ENCODE data around the gene OR10G4.
"Not testable (repeated sequence)": the region's sequence is repeated elsewhere in the genome, so short reads cannot be mapped to it uniquely, and the experiment has no call there.

OR10G4 gene, protein sequence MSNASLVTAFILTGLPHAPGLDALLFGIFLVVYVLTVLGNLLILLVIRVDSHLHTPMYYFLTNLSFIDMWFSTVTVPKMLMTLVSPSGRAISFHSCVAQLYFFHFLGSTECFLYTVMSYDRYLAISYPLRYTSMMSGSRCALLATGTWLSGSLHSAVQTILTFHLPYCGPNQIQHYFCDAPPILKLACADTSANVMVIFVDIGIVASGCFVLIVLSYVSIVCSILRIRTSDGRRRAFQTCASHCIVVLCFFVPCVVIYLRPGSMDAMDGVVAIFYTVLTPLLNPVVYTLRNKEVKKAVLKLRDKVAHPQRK

DNA sequence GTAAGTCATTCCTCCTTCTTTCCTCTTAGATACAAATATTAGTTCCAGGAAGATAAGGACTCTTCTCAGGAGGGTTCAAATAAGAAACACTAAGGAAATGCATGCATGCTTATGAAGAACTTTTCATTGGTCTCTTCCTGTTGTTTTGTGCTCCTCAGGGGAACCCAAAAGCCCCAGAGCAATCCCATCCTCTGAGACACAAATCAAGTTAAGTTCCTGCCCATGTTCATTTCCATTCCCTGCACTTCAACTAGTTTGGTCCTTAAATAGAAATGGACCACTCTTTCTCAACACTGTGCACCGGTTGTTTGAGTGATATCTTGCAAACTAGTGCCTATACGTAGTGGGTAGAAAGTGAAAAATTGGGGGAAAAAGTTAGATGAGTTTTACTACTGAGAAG is at the start of gene OR10G4:
Gene OR10G4, plus strand, starts transcription at position 301 of the 400 bp plus-strand sequence. CDS start 2,578 bp downstream, outside the sequence.
- no peak for DNase-seq

DNA sequence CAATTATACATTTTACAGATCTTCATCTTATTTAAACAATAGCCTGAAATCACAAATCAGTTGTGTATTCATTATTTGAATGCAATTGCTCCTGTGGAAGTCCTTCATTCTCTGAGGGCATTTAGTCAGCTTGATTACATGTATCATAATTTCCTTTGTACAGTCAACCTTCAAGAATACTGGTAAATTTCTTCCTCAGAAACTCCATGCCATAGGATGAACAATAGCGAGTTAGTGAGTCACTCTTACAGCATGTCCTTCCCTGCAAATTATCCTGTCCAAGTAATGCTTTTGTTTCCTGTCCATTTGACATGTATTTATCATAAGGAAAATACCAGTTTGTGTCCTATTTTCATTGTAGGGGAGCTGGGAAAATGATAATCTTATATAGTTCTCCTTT is 39.0 kb upstream of the OR10G4 start:
- no peak for DNase-seq

DNA sequence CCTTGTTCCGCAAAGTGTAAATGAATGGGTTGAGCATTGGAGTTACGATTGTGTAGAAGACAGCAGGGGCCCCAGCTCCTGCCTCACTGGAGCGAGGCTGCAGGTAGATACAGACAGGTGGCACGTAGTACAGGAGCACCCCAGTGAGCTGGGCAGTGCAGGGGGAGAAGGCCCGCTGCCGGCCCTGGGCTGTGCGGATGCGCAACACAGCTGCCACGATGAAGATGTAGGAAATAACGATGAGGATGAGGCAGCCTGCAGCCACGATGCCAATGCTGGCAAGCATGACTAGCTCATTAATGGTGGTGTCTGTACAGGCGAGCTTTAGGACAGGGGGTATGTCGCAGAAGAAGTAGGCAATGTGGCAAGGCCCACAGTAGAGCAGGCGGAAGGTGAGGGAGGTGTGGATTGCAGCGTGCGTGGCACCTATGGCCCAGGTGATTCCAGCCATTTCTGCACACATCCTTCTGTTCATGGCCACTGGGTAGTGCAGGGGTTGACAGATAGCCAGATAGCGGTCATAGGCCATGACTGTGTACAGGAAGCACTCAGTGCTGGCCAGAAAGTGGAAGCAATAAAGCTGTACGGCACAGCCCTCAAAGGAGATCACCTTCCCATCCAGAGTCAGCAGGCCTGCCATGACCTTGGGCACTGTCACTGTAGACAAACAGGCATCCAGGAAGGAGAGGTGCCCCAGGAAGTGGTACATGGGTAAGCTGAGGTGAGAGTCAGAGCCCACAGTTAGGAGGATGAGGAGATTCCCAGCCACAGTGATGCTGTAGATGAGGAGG is 35.8 kb upstream of the OR10G4 start:
- no peak for DNase-seq

DNA sequence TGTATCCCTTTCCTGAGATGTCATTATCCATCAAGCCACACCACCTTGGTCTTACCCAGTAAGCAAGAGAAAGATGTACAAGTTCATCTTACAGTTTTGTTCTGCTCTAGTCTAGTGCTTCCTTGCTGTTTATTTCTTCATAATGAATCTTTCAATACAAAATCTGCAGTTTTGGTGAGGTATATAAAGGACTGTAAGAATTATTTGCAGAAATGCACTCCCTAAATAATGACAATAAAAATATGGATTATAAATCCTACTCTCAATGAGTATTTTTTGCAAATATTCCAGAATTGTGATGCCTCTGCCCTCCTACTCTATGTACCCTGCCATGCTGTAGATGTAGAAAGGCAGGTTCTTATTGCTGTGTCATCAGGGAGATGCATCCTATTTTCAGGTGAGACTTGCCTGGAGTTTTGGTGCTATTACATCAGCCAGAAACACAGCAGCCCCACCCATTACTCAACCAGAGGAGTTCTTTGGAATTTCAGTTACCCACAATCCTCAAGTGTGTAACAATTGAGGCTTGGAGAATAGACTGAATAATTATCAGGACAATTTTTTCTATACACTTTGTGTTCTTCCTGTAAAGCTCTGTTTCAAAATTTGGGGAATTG is 35.0 kb upstream of the OR10G4 start, which contains the start of gene OR10S1:
Gene OR10S1, minus strand, starts transcription at position 51 of the 617 bp plus-strand sequence. CDS start 117 bp downstream, outside the sequence.
- DNase-seq: no peak

DNA sequence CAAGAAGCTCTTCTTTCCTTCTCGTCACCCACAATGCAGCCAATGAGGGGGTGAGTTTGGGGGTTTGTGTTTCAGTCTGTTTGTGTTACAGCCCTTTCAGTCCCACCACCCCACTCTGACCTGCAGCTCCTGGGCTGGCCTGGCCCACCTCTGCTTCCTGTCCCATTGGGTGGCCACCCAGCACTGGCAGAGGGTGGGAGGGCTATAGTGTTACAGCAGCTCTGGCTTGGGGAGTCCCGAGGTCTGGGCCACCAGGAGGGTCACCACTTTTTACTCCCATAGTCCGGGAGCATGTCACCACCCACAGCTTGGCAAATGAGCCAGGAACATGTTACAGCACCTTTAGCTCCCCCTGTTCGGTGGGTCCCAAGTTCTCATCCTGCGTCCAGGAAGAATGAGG is 33.5 kb upstream of the OR10G4 start:
- no peak for DNase-seq

DNA sequence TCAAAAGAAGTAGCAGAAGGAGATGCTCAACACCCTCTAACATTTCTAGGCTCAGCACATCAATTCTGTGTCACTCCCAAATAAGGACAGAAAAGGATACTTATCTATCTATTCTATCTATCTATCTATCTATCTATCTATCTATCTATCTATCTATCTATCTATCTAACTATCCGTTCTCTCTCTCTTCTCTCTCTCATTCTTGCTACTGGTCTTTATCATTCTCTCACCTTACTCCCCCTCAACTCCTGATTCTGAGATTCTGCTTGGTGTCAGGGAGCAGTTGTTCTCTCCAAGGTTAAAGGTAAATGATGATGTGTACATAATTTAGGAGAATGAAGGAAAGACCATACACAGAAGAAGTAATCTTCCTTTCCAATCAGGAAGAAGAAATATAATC is 17.7 kb upstream of the OR10G4 start, which contains the start of gene OR10G6:
Gene OR10G6, minus strand, starts transcription at position 43 of the 400 bp plus-strand sequence. Its CDS starts 0 bp downstream, at position 43.
- no peak for DNase-seq

DNA sequence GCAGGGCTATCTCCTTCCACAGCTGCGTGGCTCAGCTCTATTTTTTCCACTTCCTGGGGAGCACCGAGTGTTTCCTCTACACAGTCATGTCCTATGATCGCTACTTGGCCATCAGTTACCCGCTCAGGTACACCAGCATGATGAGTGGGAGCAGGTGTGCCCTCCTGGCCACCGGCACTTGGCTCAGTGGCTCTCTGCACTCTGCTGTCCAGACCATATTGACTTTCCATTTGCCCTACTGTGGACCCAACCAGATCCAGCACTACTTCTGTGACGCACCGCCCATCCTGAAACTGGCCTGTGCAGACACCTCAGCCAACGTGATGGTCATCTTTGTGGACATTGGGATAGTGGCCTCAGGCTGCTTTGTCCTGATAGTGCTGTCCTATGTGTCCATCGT is 3.0 kb downstream of the OR10G4 start:
- DNase-seq: not testable (repeated sequence)

DNA sequence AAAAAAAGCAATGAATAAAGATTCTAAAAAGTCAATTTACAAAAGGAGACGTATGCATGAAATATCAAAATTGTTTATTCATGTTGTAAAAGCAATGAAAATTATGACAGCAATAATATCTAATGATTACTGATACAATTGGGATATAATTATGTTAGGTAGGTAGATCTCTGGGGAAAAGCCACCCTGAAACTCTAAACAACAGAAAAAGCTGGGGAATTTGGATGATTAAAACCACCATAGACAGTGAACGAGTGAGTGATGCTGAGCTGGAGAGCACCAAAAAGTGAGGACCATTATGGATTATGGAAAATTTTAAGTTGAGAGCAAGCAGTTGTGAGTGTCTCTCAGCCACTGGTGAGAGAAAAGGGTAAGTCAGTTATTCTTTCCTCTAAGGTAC is 13.7 kb downstream of the OR10G4 start, which contains the start of gene OR10G8:
Gene OR10G8, plus strand, starts transcription at position 301 of the 400 bp plus-strand sequence. CDS start 2,825 bp downstream, outside the sequence.
- DNase-seq: no peak

DNA sequence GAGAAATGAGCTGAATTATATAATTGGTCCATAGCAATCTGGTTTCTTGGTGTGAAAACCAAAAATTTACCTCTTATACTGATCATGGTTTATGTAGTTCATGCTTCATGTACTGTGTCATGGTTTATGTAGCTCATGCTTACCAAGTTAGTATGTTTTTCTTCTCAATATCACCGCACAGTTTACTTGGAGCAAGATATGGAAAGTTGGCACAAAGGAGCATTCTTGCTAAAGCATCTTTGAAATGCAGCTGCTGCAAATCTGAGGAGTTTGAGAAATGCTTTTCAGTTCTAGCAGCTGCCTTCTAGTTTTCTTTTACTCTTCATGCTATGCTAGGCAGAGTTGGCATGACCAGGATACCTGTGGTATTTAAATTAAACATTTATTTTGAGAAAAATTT is 23.9 kb downstream of the OR10G4 start:
- DNase-seq: no peak

DNA sequence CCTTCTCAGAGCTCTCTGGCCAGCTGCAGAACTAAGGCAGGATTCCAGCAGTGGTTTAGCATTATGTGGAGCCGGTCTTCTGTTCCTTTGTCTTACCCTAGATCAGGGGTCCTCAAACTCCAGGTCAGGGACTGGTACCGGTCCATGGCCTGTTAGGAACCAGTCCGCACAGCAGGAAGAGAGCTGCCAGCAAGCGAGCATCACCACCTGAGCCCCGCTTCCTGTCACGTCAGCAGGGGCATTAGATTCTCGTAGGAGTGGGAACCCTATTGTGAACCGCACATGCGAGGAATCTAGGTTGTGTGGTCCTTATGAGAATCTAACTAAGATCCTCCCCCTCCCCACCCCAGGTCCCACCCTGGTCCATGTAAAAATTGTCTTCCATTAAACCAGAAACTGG is 26.8 kb downstream of the OR10G4 start:
- DNase-seq: no peak

DNA sequence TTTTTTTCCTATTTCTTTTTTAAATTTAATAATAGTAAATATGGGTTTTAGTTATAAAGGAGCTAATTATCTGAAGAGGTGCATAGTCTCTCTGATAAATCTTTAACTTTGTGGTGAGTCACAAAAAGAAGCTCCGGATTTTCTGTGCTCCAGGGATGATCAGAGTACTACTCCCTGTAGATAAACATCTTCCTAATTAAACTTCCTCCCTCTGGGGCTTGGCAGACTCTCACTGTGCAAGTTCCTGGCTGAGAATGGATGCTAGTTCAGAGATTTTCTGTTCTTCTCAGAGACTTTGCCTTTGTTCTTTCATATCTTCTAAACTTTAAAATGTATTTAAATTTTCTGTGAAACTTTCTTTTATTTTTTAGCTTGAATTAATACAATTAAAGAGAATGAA is 28.5 kb downstream of the OR10G4 start, which contains the start of gene OR10G7:
Gene OR10G7, minus strand, starts transcription at position 72 of the 400 bp plus-strand sequence. CDS start 2,324 bp downstream, outside the sequence.
- DNase-seq: no peak

DNA sequence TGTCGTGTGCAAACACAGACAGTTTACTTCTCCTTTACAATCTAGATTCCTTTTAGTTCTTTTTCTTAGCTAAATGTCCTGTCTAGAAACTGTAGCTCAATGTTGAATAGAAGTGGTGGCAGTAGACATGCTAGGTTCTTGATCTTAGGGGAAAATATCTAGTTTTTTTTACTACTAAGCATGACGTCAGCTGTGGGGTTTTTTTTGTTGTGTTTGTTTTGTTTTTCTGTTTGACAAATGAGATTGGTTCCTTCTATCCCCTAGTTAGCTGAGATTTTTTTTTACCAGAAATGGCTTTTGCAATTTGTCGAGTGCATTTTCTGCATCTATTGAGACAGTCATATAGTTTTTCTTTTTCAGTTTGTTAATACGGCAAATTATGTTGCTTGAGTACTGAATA is 30.6 kb downstream of the OR10G4 start:
- no peak for DNase-seq

DNA sequence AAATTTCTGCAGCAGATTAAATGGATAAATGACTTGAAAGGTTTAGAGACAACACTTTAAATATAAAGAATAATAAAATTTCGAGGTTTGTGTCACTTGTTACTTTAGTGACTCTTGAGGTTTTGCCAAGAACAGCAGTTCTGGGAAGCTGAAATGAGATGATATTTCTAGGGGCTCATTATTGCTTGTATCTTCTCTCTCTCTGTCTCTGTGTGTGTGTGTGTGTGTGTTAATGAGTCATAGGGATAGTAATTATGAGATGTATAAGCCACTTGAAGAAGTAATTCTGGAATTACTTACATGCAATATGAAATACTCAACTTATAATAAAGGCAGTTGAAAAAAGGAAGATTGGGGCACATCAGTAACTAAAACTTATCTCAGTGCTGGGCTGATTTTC is 38.0 kb downstream of the OR10G4 start:
- no peak for DNase-seq

DNA sequence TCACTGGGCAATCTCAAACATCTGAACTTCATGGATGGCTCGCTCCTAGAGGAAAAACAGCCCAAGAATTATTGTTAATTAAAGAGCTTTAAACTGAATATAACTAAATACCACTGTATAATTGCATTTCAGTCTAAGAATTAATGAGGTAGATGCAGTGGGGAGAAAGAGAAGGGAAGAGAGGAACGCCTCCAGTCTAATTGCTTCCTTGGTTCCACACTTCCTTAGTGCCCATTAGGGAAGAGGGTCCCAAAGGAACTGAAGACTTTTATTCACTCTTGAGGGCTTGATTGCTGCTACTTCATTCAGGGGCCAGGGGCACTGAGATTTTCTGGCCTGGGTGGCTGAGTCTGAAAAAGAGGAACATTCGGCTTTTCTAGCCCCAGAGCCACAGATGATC is 40.2 kb downstream of the OR10G4 start:
- no peak for DNase-seq

All from NCI-H82 (cell line).